DND-41 (cell line): ENCODE data around the gene RELA.

ENCODE experiments used
- ATAC-seq: fragments of 200-7000 bp; cut with Tn5 transposase; 3 replicates; pipeline ENCODE4 v1.9.1; 2021; ENCODE audit warnings: low read depth; ENCODE audit not compliant: insufficient read depth
- DNase-seq: peaks from one replicate; pipeline ENCODE4 v3.0.0-alpha.2; 2020
- H2AFZ ChIP-seq: 2 replicates; pipeline ENCODE4 v1.6.0; 2012; ENCODE audit warnings: low read depth, low read length
- H3K27ac ChIP-seq: 2 replicates; pipeline ENCODE4 v1.5.1; 2012; ENCODE audit warnings: low read length, inconsistent platforms
- H3K27me3 ChIP-seq: fragments of 200-600 bp; sonication (generic); 2 replicates; pipeline ENCODE4 v1.6.0; 2012; ENCODE audit warnings: low read length, mild to moderate bottlenecking, inconsistent platforms; ENCODE audit not compliant: insufficient read depth, poor library complexity
- H3K36me3 ChIP-seq: 2 replicates; pipeline ENCODE4 v1.5.1; 2012; ENCODE audit warnings: low read length, inconsistent platforms; ENCODE audit not compliant: insufficient read depth
- H3K4me1 ChIP-seq: 2 replicates; pipeline ENCODE4 v1.5.1; 2012; ENCODE audit warnings: mild to moderate bottlenecking, low read length; ENCODE audit not compliant: insufficient read depth
- H3K4me2 ChIP-seq: 2 replicates; pipeline ENCODE4 v1.6.0; 2012; ENCODE audit warnings: mild to moderate bottlenecking, moderate library complexity, low read length, inconsistent platforms; ENCODE audit not compliant: insufficient read depth
- H3K4me3 ChIP-seq, 2 experiments: fragments of 200-600 bp in 1 of 2; shearing (Covaris generic) in 1 of 2; 2 replicates each; pipeline ENCODE4 v1.5.1; 2012 to 2016; ENCODE audit warnings: inconsistent platforms in 2 of 2, low read length in 2 of 2, mild to moderate bottlenecking in 2 of 2, low read depth in 1 of 2, moderate library complexity in 1 of 2
- H3K79me2 ChIP-seq: 2 replicates; pipeline ENCODE4 v1.6.0; 2012; ENCODE audit warnings: low read length, inconsistent platforms; ENCODE audit not compliant: insufficient read depth
- H3K9ac ChIP-seq: 2 replicates; pipeline ENCODE4 v1.6.0; 2012; ENCODE audit warnings: low read depth, mild to moderate bottlenecking, inconsistent platforms, low read length, moderate library complexity
- H3K9me3 ChIP-seq: 2 replicates; pipeline ENCODE4 v1.5.1; 2012; ENCODE audit warnings: low read length, moderate library complexity, mild to moderate bottlenecking, inconsistent platforms; ENCODE audit not compliant: insufficient read depth, severe bottlenecking
- H4K20me1 ChIP-seq: 2 replicates; pipeline ENCODE4 v1.6.0; 2012; ENCODE audit warnings: low read length; ENCODE audit not compliant: insufficient read depth
- EZH2 ChIP-seq: IDR thresholded peaks from 3 replicates; pipeline ENCODE4 v1.6.1; 2012; ENCODE audit warnings: borderline replicate concordance, low read depth, mild to moderate bottlenecking, moderate library complexity, low read length, inconsistent platforms; ENCODE audit not compliant: severe bottlenecking
- TF ChIP-seq, protein P1 (sequence below): IDR thresholded peaks from 2 replicates; pipeline ENCODE4 v1.5.1; 2012; ENCODE audit warnings: borderline replicate concordance, low read length, moderate library complexity, mild to moderate bottlenecking; ENCODE audit not compliant: poor library complexity, severe bottlenecking; ENCODE audit errors: extremely low read depth

The RELA gene

DNA sequence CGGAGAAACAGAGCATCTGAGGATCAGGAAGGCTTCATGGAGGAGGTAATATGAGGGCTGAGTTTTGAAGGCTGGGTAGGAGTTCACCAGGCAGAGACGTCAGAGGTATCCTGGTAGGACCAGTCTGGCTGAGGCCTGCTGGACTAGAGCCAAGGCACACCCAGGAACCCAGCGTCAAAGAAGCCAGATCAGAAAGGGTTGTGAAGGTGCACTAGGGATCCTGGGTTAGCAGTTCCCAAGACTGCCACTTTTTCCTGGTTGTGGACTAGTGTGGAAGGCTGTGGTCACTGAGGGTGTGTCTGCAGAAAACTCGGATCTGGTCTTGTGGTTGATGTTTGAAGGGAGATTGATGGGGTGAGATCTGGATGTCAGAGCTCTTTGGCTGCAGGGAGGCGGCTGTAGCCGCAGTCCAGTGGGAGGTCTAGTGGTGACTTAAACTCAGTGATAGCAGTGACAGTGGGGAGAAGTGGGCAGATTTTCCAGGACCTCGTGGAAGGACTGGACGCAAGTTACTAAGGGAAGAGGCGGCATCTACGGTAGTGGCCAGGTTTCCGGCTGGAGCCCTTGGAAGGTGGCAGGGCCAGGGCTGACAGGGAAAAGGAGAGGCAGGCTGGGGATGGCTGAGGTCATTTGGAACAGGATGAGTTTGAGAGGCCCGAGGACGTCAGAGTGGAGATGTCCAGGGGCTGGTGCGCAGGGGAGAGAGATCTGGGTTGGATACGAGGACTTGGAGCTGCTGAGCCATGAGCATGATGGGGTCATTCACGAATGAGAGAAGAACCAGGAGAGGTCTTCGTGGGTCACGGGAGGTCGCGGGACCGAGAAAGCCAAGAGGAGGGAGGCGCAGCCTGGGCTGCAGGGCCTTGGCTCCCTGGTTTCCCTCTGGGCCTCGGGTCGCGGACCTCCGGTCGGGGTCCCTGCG lies 10.9 kb downstream of the RELA start:
- Histone ChIP-seq H3K4me3 (peak overlapping the region in 1 of 2 experiments; percentile 67; a peak in 3 of 4 replicates), H4K20me1 (no peaks in the 10 kb centered on the region), H3K4me2 (peak overlapping the region; percentile 86), H3K36me3 (peaks cover 50% of the 10 kb centered on the region), H3K9ac (peak overlapping the region; percentile 67), H3K27ac (peak overlapping the region; percentile 74), H3K79me2 (peaks cover 6% of the 10 kb centered on the region), H3K4me1 (peaks cover 41% of the 10 kb centered on the region), H2AFZ (peak overlapping the region; percentile 87), H3K27me3 (no peaks in the 10 kb centered on the region), H3K9me3 (no peaks in the 10 kb centered on the region)
- no peak for TF ChIP-seq EZH2
- TF ChIP-seq, protein P1, sequence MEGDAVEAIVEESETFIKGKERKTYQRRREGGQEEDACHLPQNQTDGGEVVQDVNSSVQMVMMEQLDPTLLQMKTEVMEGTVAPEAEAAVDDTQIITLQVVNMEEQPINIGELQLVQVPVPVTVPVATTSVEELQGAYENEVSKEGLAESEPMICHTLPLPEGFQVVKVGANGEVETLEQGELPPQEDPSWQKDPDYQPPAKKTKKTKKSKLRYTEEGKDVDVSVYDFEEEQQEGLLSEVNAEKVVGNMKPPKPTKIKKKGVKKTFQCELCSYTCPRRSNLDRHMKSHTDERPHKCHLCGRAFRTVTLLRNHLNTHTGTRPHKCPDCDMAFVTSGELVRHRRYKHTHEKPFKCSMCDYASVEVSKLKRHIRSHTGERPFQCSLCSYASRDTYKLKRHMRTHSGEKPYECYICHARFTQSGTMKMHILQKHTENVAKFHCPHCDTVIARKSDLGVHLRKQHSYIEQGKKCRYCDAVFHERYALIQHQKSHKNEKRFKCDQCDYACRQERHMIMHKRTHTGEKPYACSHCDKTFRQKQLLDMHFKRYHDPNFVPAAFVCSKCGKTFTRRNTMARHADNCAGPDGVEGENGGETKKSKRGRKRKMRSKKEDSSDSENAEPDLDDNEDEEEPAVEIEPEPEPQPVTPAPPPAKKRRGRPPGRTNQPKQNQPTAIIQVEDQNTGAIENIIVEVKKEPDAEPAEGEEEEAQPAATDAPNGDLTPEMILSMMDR, result no peak
- ATAC-seq (no peak; the same call in 2 of the 3 replicates), DNase-seq (no peak)

- peaks cover 47% of the 10 kb centered on the region for H3K36me3 ChIP-seq
- H3K4me2 ChIP-seq, result peak overlapping the region; percentile 86; the same call in 1 of the 2 replicates
- no peak overlapping the region for H3K9ac ChIP-seq
- H4K20me1 ChIP-seq, result no peaks in the 10 kb centered on the region
- no peak overlapping the region for H2AFZ ChIP-seq
- ATAC-seq, result no peak
- no peaks in the 10 kb centered on the region for H3K9me3 ChIP-seq
- TF ChIP-seq, protein P1, result no peak
- no peak for TF ChIP-seq EZH2
- H3K4me3 ChIP-seq, result no peak overlapping the region
- peaks cover 6% of the 10 kb centered on the region for H3K79me2 ChIP-seq
- peaks cover 41% of the 10 kb centered on the region for H3K4me1 ChIP-seq
- no peaks in the 10 kb centered on the region for H3K27me3 ChIP-seq
- DNase-seq, result no peak
- peak overlapping the region; percentile 16; the same call in 1 of the 2 replicates for H3K27ac ChIP-seq
Measured at GRCh38 chr11:65651339-65651588, 11.5 kb downstream of the RELA start.

DNA sequence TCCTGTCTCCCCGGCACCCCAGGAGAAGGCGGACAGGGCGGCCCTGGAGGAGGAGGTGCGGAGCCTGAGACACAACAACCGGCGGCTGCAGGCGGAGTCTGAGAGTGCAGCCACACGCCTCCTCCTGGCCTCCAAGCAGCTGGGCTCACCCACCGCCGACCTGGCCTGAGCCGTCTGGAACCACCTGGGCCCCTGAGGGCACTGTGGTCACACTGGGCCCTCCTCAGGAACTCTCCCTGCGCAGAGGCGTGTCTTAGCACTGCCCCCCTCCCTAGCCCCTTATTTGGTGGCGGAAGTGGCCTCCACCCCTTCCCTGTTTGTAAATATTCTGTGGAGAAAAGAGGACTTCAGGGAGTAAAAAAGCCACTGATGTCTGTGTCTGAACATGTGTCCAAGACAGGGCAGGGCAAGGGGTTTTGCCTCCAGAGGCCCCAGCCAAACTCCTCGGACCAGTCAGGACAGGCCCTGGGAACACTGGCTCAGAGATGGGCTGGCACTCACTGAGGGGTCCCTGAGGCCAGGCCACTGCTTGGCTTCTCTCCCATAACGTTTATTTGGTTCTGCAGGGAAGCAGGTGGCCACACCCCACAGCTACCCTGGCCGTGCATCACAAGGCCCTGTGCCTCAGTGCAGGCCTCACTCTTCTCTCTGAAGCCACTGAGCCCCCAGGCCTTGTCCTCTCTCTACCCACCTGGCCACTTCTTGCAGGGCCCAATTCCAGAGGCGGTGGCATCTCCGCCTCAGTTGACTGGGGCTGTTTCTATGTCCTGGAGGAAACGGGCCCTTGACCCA lies 12.0 kb downstream of the RELA start:
- ATAC-seq (no peak), DNase-seq (no peak)
- H4K20me1 ChIP-seq, result no peaks in the 10 kb centered on the region

More for the DNA sequence above, 12.0 kb downstream of the RELA start:
- H3K9me3 ChIP-seq, result no peaks in the 10 kb centered on the region
- no peak overlapping the region for H2AFZ ChIP-seq
- TF ChIP-seq EZH2, result no peak
- TF ChIP-seq, protein P1, result no peak
- no peak overlapping the region for H3K4me2 ChIP-seq
- H3K79me2 ChIP-seq, result peaks cover 6% of the 10 kb centered on the region
- H3K27ac ChIP-seq, result no peak overlapping the region; the same call in 1 of the 2 replicates
- no peaks in the 10 kb centered on the region for H3K27me3 ChIP-seq
- H3K4me3 ChIP-seq, result no peak overlapping the region
- H3K36me3 ChIP-seq, result peaks cover 46% of the 10 kb centered on the region
- H3K9ac ChIP-seq, result no peak overlapping the region
- peaks cover 41% of the 10 kb centered on the region for H3K4me1 ChIP-seq
